GM18951 (cell line): ENCODE data around the gene FSCN2.

ENCODE experiments used
- POLR2A ChIP-seq: IDR thresholded peaks from 4 replicates; pipeline ENCODE4 v1.6.1; 2011; ENCODE audit warnings: mild to moderate bottlenecking; ENCODE audit not compliant: insufficient read length, insufficient read depth; ENCODE audit errors: extremely low read depth
- in situ Hi-C: fragments of 300-500 bp; cut with MboI; formaldehyde crosslinking; loops from one replicate; pipeline ENCODE4 v1.12.0; 2022; ENCODE audit warnings: low sequenced_read_pairs, mixed read lengths, inconsistent platforms; ENCODE audit not compliant: unreplicated experiment

Gene FSCN2

GRCh38 chr17:81565231-81565630 is 37.1 kb downstream of the FSCN2 start:
- TF ChIP-seq POLR2A: no peak
- in situ Hi-C loops: no loop called here

GRCh38 chr17:81566461-81567126 is 38.4 kb downstream of the FSCN2 start:
- no peak for TF ChIP-seq POLR2A

GRCh38 chr17:81567191-81567590 is 39.0 kb downstream of the FSCN2 start:
- in situ Hi-C loops: no loop called here

More at GRCh38 chr17:81566461-81567126, 38.4 kb downstream of the FSCN2 start:
- in situ Hi-C loops: no loop called here

GRCh38 chr17:81568416-81568815 is 40.2 kb downstream of the FSCN2 start:
- in situ Hi-C loops: no loop called here
- TF ChIP-seq POLR2A: no peak

More at GRCh38 chr17:81567191-81567590, 39.0 kb downstream of the FSCN2 start:
- TF ChIP-seq POLR2A: no peak

GRCh38 chr17:81569986-81570514 is 41.9 kb downstream of the FSCN2 start:
- in situ Hi-C loops: no loop called here
- no peak for TF ChIP-seq POLR2A

GRCh38 chr17:81570964-81571363 is 42.8 kb downstream of the FSCN2 start:
- no peak for TF ChIP-seq POLR2A
- in situ Hi-C loops: no loop called here

GRCh38 chr17:81572563-81573168 is 44.5 kb downstream of the FSCN2 start:
- no peak for TF ChIP-seq POLR2A
- in situ Hi-C loops: no loop called here

- in situ Hi-C loops: no loop called here
- TF ChIP-seq POLR2A: no peak
Observed at GRCh38 chr17:81573794-81574642, 45.8 kb downstream of the FSCN2 start.

GRCh38 chr17:81574643-81574956 is 46.4 kb downstream of the FSCN2 start:
- no peak for TF ChIP-seq POLR2A
- in situ Hi-C loops: no loop called here

- TF ChIP-seq POLR2A: no peak
- in situ Hi-C loops: no loop called here
Observed at GRCh38 chr17:81575836-81576235, 47.7 kb downstream of the FSCN2 start.

- peak; percentile 13 for TF ChIP-seq POLR2A
- in situ Hi-C loops: no loop called here
Observed at GRCh38 chr17:81576621-81577277, 48.6 kb downstream of the FSCN2 start.

GRCh38 chr17:81577278-81578000 is 49.3 kb downstream of the FSCN2 start:
- in situ Hi-C loops: no loop called here
- TF ChIP-seq POLR2A: no peak
